ENCODE results near the gene NFE2L1. TPM values are rescaled to one million over a fixed set of nuclear protein-coding genes. Genes with fewer than 3 reads are reported as not detected.

NFE2L1 gene
- total and polyA plus RNA-seq, 9 of the 15 experiments (the other 6 are each of a cell fraction or from before 2014, with no cell fraction given) = 2.0 to 68.6 (median 39.7) TPM

DNA sequence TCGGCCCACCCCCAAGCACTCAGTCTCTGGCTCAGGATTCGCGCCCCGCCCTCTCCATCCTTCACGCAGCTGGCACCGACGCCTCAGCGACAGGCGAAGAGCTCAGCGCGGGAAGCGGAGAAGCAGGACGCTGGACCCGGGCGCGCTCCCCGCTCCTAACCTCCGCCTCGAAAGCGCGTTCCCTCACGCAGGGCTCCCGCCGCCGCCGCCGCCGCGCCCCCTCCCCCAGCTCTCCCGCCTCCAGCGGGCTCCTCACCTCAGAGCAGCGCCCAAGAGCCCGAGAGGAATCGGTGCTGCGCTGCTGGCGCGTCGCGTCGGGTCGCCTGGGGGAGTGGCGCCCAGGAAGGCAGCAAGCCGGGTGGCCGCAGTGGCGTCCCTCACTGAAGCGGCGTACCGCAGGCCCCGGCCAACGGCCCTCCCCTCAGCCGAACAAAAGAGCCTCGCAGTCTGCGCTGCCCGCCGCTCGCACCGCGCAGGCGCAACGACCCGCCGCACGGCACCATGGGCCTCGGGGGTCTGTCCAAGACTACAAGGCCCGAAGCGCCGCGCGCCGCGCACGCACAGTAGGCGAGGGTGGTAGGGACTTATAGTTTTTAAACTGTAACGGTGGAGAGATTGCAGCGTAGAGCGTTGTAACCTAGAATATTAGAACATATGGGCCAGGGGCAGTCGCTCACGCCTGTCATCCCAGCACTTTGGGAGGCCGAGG lies 53.0 kb downstream of the NFE2L1 start, which contains the start of gene CBX1 (continued):
- TF ChIP-seq, protein P1, sequence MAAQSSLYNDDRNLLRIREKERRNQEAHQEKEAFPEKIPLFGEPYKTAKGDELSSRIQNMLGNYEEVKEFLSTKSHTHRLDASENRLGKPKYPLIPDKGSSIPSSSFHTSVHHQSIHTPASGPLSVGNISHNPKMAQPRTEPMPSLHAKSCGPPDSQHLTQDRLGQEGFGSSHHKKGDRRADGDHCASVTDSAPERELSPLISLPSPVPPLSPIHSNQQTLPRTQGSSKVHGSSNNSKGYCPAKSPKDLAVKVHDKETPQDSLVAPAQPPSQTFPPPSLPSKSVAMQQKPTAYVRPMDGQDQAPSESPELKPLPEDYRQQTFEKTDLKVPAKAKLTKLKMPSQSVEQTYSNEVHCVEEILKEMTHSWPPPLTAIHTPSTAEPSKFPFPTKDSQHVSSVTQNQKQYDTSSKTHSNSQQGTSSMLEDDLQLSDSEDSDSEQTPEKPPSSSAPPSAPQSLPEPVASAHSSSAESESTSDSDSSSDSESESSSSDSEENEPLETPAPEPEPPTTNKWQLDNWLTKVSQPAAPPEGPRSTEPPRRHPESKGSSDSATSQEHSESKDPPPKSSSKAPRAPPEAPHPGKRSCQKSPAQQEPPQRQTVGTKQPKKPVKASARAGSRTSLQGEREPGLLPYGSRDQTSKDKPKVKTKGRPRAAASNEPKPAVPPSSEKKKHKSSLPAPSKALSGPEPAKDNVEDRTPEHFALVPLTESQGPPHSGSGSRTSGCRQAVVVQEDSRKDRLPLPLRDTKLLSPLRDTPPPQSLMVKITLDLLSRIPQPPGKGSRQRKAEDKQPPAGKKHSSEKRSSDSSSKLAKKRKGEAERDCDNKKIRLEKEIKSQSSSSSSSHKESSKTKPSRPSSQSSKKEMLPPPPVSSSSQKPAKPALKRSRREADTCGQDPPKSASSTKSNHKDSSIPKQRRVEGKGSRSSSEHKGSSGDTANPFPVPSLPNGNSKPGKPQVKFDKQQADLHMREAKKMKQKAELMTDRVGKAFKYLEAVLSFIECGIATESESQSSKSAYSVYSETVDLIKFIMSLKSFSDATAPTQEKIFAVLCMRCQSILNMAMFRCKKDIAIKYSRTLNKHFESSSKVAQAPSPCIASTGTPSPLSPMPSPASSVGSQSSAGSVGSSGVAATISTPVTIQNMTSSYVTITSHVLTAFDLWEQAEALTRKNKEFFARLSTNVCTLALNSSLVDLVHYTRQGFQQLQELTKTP (IDR thresholded peaks at IDR 0.05; ENCODE audit: low read depth in 1 of 2, partially characterized antibody in 2 of 2) = peak in 1 of 2 experiments; percentile 94
- TF ChIP-seq NFYB (IDR thresholded peaks at IDR 0.05; ENCODE audit: extremely low read depth, insufficient read length) (no peak), TFAM (CRISPR knock-in tag; conservative IDR thresholded peaks at IDR 0.05) (no peak), HNRNPK (IDR thresholded peaks at IDR 0.05; ENCODE audit: low read depth, low read length, poor library complexity, severe bottlenecking) (no peak), NRF1 (conservative IDR thresholded peaks at IDR 0.05 in 1 of 2, IDR thresholded peaks at IDR 0.05 in 1 of 2) (peak; percentile 99), CBX5 (IDR thresholded peaks at IDR 0.05; ENCODE audit: borderline replicate concordance, low read depth) (0 out of 2 replicates have a peak, but pooled peaks have one; percentile 59), ZNF75A (CRISPR knock-in tag; IDR thresholded peaks at IDR 0.05) (no peak), ZFX (CRISPR knock-in tag; IDR thresholded peaks at IDR 0.05) (peak; percentile 98), CBX1 (IDR thresholded peaks at IDR 0.05; ENCODE audit: low read depth) (peak; percentile 92), ZNF778 (CRISPR knock-in tag; IDR thresholded peaks at IDR 0.05) (no peak), XRCC5 (IDR thresholded peaks at IDR 0.05; ENCODE audit: low read depth, low read length) (peak; percentile 48; the same call in 1 of the 2 replicates), MIER1 (IDR thresholded peaks at IDR 0.05; ENCODE audit: low read depth) (no peak), ZBTB8A (IDR thresholded peaks at IDR 0.05; ENCODE audit: partially characterized antibody) (no peak), PPARD (CRISPR knock-in tag; IDR thresholded peaks at IDR 0.05) (no peak)
- TF ChIP-seq, protein P2, sequence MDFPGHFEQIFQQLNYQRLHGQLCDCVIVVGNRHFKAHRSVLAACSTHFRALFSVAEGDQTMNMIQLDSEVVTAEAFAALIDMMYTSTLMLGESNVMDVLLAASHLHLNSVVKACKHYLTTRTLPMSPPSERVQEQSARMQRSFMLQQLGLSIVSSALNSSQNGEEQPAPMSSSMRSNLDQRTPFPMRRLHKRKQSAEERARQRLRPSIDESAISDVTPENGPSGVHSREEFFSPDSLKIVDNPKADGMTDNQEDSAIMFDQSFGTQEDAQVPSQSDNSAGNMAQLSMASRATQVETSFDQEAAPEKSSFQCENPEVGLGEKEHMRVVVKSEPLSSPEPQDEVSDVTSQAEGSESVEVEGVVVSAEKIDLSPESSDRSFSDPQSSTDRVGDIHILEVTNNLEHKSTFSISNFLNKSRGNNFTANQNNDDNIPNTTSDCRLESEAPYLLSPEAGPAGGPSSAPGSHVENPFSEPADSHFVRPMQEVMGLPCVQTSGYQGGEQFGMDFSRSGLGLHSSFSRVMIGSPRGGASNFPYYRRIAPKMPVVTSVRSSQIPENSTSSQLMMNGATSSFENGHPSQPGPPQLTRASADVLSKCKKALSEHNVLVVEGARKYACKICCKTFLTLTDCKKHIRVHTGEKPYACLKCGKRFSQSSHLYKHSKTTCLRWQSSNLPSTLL (IDR thresholded peaks at IDR 0.05) = no peak
- TF ChIP-seq, protein P3, sequence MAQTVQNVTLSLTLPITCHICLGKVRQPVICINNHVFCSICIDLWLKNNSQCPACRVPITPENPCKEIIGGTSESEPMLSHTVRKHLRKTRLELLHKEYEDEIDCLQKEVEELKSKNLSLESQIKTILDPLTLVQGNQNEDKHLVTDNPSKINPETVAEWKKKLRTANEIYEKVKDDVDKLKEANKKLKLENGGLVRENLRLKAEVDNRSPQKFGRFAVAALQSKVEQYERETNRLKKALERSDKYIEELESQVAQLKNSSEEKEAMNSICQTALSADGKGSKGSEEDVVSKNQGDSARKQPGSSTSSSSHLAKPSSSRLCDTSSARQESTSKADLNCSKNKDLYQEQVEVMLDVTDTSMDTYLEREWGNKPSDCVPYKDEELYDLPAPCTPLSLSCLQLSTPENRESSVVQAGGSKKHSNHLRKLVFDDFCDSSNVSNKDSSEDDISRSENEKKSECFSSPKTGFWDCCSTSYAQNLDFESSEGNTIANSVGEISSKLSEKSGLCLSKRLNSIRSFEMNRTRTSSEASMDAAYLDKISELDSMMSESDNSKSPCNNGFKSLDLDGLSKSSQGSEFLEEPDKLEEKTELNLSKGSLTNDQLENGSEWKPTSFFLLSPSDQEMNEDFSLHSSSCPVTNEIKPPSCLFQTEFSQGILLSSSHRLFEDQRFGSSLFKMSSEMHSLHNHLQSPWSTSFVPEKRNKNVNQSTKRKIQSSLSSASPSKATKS (CRISPR knock-in tag; IDR thresholded peaks at IDR 0.05) = no peak
- TF ChIP-seq, protein P4, sequence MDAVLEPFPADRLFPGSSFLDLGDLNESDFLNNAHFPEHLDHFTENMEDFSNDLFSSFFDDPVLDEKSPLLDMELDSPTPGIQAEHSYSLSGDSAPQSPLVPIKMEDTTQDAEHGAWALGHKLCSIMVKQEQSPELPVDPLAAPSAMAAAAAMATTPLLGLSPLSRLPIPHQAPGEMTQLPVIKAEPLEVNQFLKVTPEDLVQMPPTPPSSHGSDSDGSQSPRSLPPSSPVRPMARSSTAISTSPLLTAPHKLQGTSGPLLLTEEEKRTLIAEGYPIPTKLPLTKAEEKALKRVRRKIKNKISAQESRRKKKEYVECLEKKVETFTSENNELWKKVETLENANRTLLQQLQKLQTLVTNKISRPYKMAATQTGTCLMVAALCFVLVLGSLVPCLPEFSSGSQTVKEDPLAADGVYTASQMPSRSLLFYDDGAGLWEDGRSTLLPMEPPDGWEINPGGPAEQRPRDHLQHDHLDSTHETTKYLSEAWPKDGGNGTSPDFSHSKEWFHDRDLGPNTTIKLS (IDR thresholded peaks at IDR 0.05; ENCODE audit: borderline replicate concordance, low read depth) = peak; percentile 88
